Upper lobe of left lung (tissue), 6 donors: ENCODE measurements around the gene ME3. TPM values are rescaled to one million over a fixed set of nuclear protein-coding genes. Genes with fewer than 3 reads are reported as not detected.
A peak's percentile ranks its signal among the peaks of the same experiment; 100 is the strongest.
"Not testable (repeated sequence)": the region's sequence is repeated elsewhere in the genome, so short reads cannot be mapped to it uniquely, and the experiment has no call there.

Source experiments
- ATAC-seq, 2 donors: fragments of 200-7000 bp; cut with Tn5 transposase; one replicate each; pipeline ENCODE4 v1.9.1; 2022; ENCODE audit warnings: mild to moderate bottlenecking in 2 of 2, moderate library complexity in 2 of 2; ENCODE audit not compliant: low FRiP score in 2 of 2
- DNase-seq, 2 donors: peaks; one replicate each; pipeline ENCODE4 v3.0.0-alpha.2; 2019 to 2020
- H3K27ac ChIP-seq, 4 donors: fragments of 200-600 bp; sonication (generic); one replicate each; pipeline ENCODE4 v1.5.1; 2016 to 2019
- H3K27me3 ChIP-seq, 4 donors: fragments of 200-600 bp; sonication (generic); one replicate each; pipeline ENCODE4 v1.5.1; 2017 to 2019
- H3K36me3 ChIP-seq, 4 donors: fragments of 200-600 bp; sonication (generic); one replicate each; pipeline ENCODE4 v1.5.1; 2016 to 2019
- H3K4me1 ChIP-seq, 4 donors: fragments of 200-600 bp; sonication (generic); one replicate each; pipeline ENCODE4 v1.5.1; 2018 to 2019
- H3K4me3 ChIP-seq, 4 donors: fragments of 200-600 bp; sonication (generic); one replicate each; pipeline ENCODE4 v1.5.1; 2017 to 2019; ENCODE audit warnings: mild to moderate bottlenecking in 2 of 4, moderate library complexity in 1 of 4
- H3K9me3 ChIP-seq, 4 donors: fragments of 200-600 bp; sonication (generic); one replicate each; pipeline ENCODE4 v1.5.1; 2018 to 2019
- EP300 ChIP-seq, 4 donors: sonication (generic); formaldehyde crosslinking; IDR thresholded peaks; one replicate each; pipeline ENCODE4 v1.5.1; 2017; ENCODE audit warnings: antibody characterized with exemption in 4 of 4, control low read depth in 2 of 4
- POLR2A ChIP-seq, 4 donors: fragments of 450-650 bp; IDR thresholded peaks; one replicate each; pipeline ENCODE4 v1.5.1; 2016 to 2017; ENCODE audit warnings: antibody characterized with exemption in 4 of 4, mild to moderate bottlenecking in 2 of 4
- POLR2AphosphoS5 ChIP-seq, 2 donors: sonication (generic); formaldehyde crosslinking; IDR thresholded peaks; one replicate each; pipeline ENCODE4 v1.5.1; 2017; ENCODE audit warnings: antibody characterized with exemption in 2 of 2
- WGBS, 2 donors: methylation state at CpG; one replicate each; pipeline ENCODE4 v1.1.5; 2017 to 2018; 5-methylcytosine and 5-hydroxymethylcytosine counted together
- total RNA-seq, 6 donors: library from RNA; depleted of rRNA in 4 of 6; stranded (reverse); fragments of >200 nt in 4 of 6; gene quantifications; one replicate each; pipeline versions ENCODE4 v1.1.0 to v1.2.1, GENCODE V29; 2016 to 2021
- TF ChIP-seq, protein P1 (sequence below), 6 experiments: fragments of 450-650 bp in 4 of 6; fragments of 200-600 bp in 2 of 6; sonication (generic) in 2 of 6; IDR thresholded peaks; one replicate each; pipeline ENCODE4 v1.5.1; 2016 to 2019; ENCODE audit warnings: antibody characterized with exemption in 6 of 6
- donor health status: DM: no; HTN: no; CAD: no; lungs with moderate emphysema.
- donor health status: DM: no; HTN: yes; CAD: no; lungs with severe emphysema.

Gene ME3
- total RNA-seq, 6 donors from 2014 or later: 19.5 to 56.6 (median 34.7) TPM

DNA sequence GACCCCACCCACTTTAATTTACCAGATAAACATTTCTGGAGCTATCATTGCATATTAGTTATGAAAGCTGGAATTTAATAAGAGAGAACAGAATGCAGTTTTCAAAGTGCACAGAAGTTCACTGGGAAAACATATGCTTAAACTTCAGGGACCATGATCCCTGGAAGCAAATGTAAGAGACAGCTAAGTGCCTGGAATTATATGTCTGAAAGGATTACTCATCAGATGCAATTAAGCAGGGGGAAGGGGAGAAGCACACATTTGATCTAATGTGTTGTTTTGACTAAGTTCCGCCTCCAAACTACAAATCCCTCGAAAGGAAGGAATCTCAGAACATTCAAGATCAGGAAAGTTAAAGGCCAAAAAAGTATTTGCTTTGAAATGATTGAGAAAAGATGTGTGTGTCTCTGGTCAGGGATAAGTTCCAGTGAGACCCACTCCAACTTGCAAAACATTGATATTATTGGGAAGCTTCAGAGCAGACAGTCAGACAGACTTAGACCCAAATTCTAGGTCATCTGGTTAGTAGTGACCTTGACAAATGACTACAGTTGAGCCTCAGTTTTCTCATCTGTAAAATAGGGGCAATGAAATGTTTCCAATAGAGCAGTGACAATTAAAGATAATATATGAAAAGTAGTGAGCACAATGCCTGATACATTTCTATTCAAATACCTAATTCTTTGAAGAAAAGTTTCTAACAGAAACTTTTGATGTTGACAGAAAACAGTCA is 147.6 kb downstream of the ME3 start:
- TF ChIP-seq POLR2A (IDR thresholded peaks at IDR 0.05) (no peak), POLR2AphosphoS5 (IDR thresholded peaks at IDR 0.05) (no peak), EP300 (IDR thresholded peaks at IDR 0.05) (no peak)
- TF ChIP-seq, protein P1, sequence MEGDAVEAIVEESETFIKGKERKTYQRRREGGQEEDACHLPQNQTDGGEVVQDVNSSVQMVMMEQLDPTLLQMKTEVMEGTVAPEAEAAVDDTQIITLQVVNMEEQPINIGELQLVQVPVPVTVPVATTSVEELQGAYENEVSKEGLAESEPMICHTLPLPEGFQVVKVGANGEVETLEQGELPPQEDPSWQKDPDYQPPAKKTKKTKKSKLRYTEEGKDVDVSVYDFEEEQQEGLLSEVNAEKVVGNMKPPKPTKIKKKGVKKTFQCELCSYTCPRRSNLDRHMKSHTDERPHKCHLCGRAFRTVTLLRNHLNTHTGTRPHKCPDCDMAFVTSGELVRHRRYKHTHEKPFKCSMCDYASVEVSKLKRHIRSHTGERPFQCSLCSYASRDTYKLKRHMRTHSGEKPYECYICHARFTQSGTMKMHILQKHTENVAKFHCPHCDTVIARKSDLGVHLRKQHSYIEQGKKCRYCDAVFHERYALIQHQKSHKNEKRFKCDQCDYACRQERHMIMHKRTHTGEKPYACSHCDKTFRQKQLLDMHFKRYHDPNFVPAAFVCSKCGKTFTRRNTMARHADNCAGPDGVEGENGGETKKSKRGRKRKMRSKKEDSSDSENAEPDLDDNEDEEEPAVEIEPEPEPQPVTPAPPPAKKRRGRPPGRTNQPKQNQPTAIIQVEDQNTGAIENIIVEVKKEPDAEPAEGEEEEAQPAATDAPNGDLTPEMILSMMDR (IDR thresholded peaks at IDR 0.05): no peak
- 65 to 68% methylated on average over 2 of the region's 2 CpGs for WGBS, 2 donors

DNA sequence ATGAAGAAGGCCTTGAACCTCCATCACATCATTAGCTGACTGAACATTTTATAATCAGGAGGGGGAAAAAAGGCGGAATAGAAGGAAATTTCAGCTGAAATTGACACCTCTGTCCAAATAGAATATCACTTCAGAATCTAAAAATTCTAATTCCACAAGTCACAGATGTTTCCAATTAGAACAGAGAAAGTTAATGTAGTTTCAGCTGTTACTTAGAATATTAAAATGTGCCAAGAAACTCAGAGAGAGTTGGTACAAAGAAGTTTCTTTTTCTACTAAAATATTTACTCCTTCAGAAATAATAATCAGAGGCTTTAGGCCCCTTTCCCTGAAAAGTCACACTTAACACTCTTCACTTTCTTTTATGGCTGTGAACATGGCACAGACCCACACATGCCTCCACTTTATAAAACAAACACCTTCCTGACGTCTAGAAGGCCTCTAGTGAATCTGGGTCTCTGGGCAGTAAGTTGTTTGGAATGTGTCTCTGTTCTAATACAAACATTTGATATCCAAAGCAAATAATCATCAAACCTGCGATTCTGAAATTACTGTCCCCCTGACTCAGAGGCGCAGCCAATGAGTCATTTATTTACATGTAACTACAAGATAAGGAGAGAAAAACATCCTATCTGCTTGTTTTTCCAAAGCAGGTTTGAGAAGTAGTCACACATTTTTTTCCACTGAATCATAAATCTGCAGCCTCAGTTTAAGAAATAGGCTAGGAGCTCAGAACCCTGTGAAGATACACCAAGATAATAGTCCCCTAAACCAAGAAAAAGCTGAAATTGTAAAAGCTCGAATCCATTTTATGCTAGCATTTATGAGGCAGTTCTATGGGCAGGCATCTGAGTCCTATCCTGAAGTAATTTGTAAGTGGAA is 148.4 kb downstream of the ME3 start:
- no peaks in the 10 kb centered on the region for H3K9me3 ChIP-seq
- H3K27me3 ChIP-seq: no peaks in the 10 kb centered on the region
- no peak overlapping the region for H3K4me3 ChIP-seq
- peak overlapping the region; percentile 16 to 52 (median 32) for H3K27ac ChIP-seq
- TF ChIP-seq, protein P1 (IDR thresholded peaks at IDR 0.05): no peak
- peak in 1 of 2 donors; percentile 61 for TF ChIP-seq POLR2AphosphoS5 (IDR thresholded peaks at IDR 0.05)
- peak in 2 of 4 donors; percentile 40 to 48 for TF ChIP-seq EP300 (IDR thresholded peaks at IDR 0.05)
- TF ChIP-seq POLR2A (IDR thresholded peaks at IDR 0.05): no peak
- no peak for DNase-seq
- 37 to 41% methylated on average over 5 of the region's 5 CpGs for WGBS, 2 donors
- H3K4me1 ChIP-seq: peaks cover 19 to 28% (median 21%) of the 10 kb centered on the region in 4 donors
- no peaks in the 10 kb centered on the region for H3K36me3 ChIP-seq
- peak; percentile 73 to 86 for ATAC-seq

More for the DNA sequence above, 147.6 kb downstream of the ME3 start:
- Histone ChIP-seq H3K9me3 (no peaks in the 10 kb centered on the region), H3K27ac (peak overlapping the region; percentile 21 to 35 (median 26)), H3K36me3 (no peaks in the 10 kb centered on the region), H3K4me1 (peaks cover 11 to 21% (median 13%) of the 10 kb centered on the region in 4 donors), H3K4me3 (no peak overlapping the region), H3K27me3 (no peaks in the 10 kb centered on the region)
- DNase-seq (no peak), ATAC-seq (peak in 1 of 2 donors; percentile 56)

DNA sequence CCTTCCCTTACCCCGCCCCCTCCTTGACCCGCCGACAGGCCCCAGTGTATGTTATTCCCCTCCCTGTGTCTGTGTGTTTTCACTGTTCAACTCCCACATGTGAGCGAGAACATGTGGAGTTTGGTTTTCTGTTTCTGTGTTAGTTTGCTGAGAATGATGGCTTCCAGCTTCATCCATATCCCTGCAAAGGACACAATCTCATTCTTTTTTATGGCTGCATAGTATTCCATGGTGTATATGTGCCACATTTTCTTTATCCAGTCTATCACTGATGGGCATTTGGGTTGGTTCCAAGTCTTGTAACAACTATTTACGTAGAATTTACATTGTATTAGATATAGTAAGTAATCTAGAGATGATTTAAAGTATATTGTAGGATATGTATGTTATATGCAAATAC is 149.9 kb downstream of the ME3 start:
- peaks cover 22 to 33% (median 25%) of the 10 kb centered on the region in 4 donors for H3K4me1 ChIP-seq

DNA sequence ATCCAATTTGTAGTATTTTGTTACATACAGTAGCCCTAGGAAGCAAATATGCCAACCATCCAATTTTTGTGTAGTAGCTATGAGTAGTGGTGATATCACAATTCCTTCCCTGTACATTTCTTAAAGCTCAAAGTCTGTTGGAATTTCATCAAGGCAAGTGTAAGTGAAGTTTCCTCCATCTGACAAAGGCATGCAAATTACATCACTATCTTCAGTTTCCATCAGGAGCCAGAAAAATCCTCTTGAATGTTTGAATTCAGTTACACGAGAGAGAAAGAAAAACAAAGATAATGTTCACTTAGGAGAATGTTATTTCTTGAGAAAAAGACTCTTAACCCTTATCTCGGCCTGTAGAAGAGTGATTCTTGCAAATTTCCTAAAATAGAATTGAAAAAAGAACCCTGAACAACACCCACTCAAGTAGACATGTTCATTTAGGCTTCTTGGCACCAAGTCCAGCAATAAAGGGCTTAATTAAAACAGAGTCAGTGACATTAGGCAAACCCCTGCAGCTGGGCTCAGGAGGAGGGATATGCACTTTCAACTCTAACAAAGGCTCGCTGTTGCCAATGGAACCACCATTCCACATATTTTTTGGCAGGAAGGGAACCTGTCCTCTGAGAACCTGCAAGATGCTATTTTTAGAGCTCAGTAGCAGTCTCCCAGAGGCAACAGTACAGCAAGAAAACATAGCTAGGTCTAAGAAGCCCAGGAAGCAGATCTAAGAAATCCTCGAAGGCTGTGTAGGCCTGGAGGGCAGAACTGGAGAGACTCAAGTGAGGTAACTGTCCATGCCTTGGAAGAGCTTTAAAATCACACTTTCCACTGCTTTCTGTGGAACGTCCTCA is 153.1 kb downstream of the ME3 start:
- H3K4me1 ChIP-seq: peaks cover 22 to 32% (median 29%) of the 10 kb centered on the region in 4 donors
- ATAC-seq (peak in 1 of 2 donors; percentile 42), DNase-seq (no peak)
- peak overlapping the region in 3 of 4 donors; percentile 39 to 64 (median 41) for H3K27ac ChIP-seq
- 53 to 62% methylated on average over 5 of the region's 5 CpGs for WGBS, 2 donors
- no peaks in the 10 kb centered on the region for H3K27me3 ChIP-seq
- no peaks in the 10 kb centered on the region for H3K9me3 ChIP-seq
- no peaks in the 10 kb centered on the region for H3K36me3 ChIP-seq
- H3K4me3 ChIP-seq: no peak overlapping the region
- TF ChIP-seq, protein P1 (IDR thresholded peaks at IDR 0.05): no peak
- TF ChIP-seq POLR2A (IDR thresholded peaks at IDR 0.05): no peak

More for the DNA sequence above, 149.9 kb downstream of the ME3 start:
- ATAC-seq, H3K4me3 ChIP-seq, H3K27me3 ChIP-seq, H3K36me3 ChIP-seq, DNase-seq, H3K9me3 ChIP-seq, H3K27ac ChIP-seq: not testable (repeated sequence)
- 90 to 97% methylated on average over 5 of the region's 5 CpGs for WGBS, 2 donors
